Measurements from ENCODE around the gene PPCDC. TPM values are rescaled to one million over a fixed set of nuclear protein-coding genes. Genes with fewer than 3 reads are reported as not detected.
A peak's percentile ranks its signal among the peaks of the same experiment; 100 is the strongest.

The PPCDC gene
- total RNA-seq, 3 donors from 2014 or later, result 12.4 to 18.9 (median 18.2) TPM

DNA sequence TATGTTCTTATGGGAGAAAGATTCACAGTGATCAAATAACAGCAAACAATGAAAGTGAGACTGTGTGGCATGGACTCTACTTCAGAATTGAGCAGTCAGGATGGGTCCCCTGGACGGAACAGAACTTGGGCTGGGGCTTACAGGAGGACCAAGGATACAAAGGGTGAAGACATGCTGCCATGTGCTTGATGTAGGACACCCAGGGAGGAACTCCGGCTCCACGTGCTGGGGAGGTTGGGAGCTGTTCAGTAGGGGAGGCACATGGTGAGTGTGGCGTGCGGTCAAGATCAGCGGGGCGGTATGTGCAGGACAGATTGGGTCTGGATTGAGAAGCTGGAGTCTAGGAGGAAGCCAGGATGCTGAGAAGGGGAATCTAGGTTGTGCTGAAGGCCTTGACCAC lies 32.6 kb downstream of the PPCDC start:
- H3K4me3 ChIP-seq, result no peak overlapping the region
- H3K4me1 ChIP-seq (ENCODE audit: low read depth), result no peaks in the 10 kb centered on the region
- H3K36me3 ChIP-seq (ENCODE audit: low read depth), result no peaks in the 10 kb centered on the region
- DNase-seq (no peak), ATAC-seq (no peak)
- intact Hi-C loops (cut with DNase I, micrococcal nuclease), result no loop called here
- no peaks in the 10 kb centered on the region for H3K9me3 ChIP-seq
- TF ChIP-seq CTCF (IDR thresholded peaks at IDR 0.05), result no peak

DNA sequence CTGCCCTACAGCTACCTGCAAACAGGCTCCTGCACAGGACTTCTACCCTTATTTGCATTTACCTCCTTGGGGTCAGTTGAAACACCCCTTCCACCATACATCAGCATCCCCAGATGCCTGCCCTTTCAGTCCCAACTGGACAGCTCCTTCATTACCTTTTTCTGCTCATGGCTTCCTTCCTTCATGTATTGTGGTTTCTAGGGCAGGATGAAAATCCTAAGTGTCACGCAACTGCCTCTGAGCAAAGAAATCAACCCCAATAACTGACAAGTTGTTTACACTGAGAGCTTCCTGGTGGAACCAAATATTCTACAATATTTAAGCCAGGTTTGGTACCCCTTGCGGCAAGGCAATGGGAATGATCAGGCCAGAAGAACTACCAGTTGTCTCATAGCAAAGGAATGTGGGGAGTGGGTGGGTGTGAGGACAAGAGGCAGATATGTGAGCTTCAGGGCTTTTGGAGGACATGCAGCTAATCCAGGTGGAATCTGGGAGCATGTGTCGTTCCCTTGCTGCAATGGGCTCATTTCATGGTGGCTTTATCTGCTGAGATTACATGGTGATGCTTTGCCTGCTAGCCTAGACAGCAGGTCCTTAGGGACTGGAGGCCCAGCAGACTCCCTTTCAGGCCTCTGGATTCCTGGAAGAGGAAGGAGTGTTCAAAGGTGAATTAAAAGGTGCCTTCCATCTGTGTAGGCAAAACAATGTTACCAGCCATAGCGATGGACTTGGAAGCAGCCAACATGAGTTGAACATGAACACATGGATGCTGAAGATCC lies 34.9 kb downstream of the PPCDC start:
- no peaks in the 10 kb centered on the region for H3K36me3 ChIP-seq (ENCODE audit: low read depth)
- H3K4me1 ChIP-seq (ENCODE audit: low read depth), result no peaks in the 10 kb centered on the region
- no peak for DNase-seq
- intact Hi-C loops (cut with DNase I, micrococcal nuclease), result no loop called here
- ATAC-seq, result no peak
- no peak overlapping the region for H3K4me3 ChIP-seq
- H3K9me3 ChIP-seq, result no peaks in the 10 kb centered on the region
- no peak for TF ChIP-seq CTCF (IDR thresholded peaks at IDR 0.05)

- ATAC-seq, result no peak
- no peaks in the 10 kb centered on the region for H3K4me1 ChIP-seq (ENCODE audit: low read depth)
- H3K9me3 ChIP-seq, result no peaks in the 10 kb centered on the region
- no peak overlapping the region for H3K4me3 ChIP-seq
- DNase-seq, result no peak
- no peaks in the 10 kb centered on the region for H3K36me3 ChIP-seq (ENCODE audit: low read depth)
- TF ChIP-seq CTCF (IDR thresholded peaks at IDR 0.05), result no peak
- intact Hi-C loops (cut with DNase I, micrococcal nuclease), result no loop called here
Measured at GRCh38 chr15:75059607-75060006, 36.2 kb downstream of the PPCDC start.

DNA sequence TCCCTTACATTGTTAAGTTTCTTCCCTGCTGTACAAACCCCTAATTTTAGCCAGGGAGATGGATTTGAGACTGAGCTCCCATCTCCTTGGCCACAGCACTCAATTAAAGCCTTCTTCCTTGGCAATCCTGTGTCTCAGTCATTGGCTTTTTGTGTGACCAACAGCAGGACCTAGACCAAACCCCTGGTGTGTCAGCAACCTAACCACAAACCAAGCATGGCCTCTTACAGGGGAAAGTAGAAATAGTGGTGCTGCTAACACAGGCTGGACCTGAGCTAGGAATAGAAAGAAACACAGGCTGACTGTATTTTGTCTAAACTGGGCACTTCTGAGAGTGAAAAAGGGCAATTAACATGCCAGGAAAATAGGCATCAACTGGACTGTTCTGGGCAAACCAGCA lies 37.9 kb downstream of the PPCDC start:
- Histone ChIP-seq H3K36me3 (ENCODE audit: low read depth) (no peaks in the 10 kb centered on the region), H3K4me3 (no peak overlapping the region), H3K9me3 (no peaks in the 10 kb centered on the region), H3K4me1 (ENCODE audit: low read depth) (no peaks in the 10 kb centered on the region)
- DNase-seq (peak in 1 of 3 donors; percentile 9), ATAC-seq (peak; percentile 47)
- intact Hi-C loops (cut with DNase I, micrococcal nuclease), result no loop called here
- TF ChIP-seq CTCF (IDR thresholded peaks at IDR 0.05), result no peak

GRCh38 chr15:75062706-75063105 lies 39.3 kb downstream of the PPCDC start:
- no peak for TF ChIP-seq CTCF (IDR thresholded peaks at IDR 0.05)
- ATAC-seq (no peak), DNase-seq (no peak)
- Histone ChIP-seq H3K4me1 (ENCODE audit: low read depth) (no peaks in the 10 kb centered on the region), H3K36me3 (ENCODE audit: low read depth) (no peaks in the 10 kb centered on the region), H3K9me3 (no peaks in the 10 kb centered on the region), H3K4me3 (no peak overlapping the region)
- intact Hi-C loops (cut with DNase I, micrococcal nuclease), result no loop called here

All from mucosa of descending colon (tissue), 3 donors.